SK-MEL-5 (cell line): ENCODE data around the gene SLC9A3. TPM values are rescaled to one million over a fixed set of nuclear protein-coding genes. Genes with fewer than 3 reads are reported as not detected.

Experiments used
- DNase-seq: peaks from one replicate; pipeline ENCODE4 v3.0.0-alpha.2; 2016; ENCODE audit warnings: low read depth, low spot score
- in situ Hi-C: cut with HindIII; loops from 2 replicates; pipeline ENCODE4 v1.10.0; 2016; ENCODE audit warnings: low sequenced_read_pairs, high pct_unique_total_duplicates, low pct_unique_long_range_greater_than_20kb
- small RNA-seq, 2 experiments: library from RNA; depleted of rRNA; stranded (forward); fragments of <200 nt; gene quantifications; one replicate each; pipeline ENCODE3, GENCODE V24; 2014
- total RNA-seq: library from RNA; depleted of rRNA; stranded (reverse); fragments of >200 nt; shearing (Covaris generic); gene quantifications from 2 replicates; pipeline ENCODE4 v1.2.3, GENCODE V29; 2014; rRNA removed

Gene SLC9A3
- total RNA-seq, 1 experiment from 2014 or later = 3.3 TPM

- peak; percentile 58 for DNase-seq
- in situ Hi-C loops = no loop called here
These were observed 98.5 kb downstream of the SLC9A3 start for GRCh38 chr5:425714-426113.

DNA sequence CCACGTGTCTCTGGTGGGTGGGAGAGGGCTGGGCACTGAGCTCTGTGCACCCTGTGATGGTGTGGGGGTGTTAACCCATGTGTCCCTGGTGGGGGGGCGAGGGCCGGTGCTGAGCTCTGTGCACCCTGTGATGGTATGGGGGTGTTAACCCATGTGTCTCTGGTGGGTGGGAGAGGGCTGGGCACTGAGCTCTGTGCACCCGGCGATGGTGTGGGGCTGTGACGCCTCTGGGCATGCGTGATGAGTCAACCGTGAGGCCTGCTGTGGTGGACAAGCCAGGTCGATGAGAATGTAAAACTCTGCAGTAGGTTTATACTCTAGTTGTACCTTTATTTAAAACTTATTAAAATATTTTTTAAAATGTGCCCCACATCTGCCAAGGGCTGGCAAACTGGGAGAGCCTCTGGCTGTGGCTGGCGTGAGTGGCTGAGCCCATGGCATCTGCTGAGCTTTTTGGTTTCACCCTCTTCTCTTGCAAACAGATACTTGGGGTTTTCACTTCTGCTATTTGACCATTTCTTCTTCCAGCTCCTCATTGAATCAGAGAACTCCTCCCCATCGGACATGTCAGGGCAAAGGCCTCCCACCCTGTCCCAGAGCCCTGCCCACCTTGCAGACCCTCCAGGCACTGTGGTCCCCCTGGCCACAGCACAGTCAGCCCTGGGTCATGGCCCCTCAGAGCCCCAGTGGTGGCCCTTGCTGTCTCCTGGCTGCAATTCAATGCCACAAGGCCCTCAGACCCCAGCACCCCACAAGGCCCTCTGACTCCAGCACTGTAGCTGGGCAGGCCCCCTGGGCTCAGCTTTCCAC lies 99.7 kb downstream of the SLC9A3 start:
- DNase-seq = no peak
- in situ Hi-C loops = no loop called here

- DNase-seq = no peak
- in situ Hi-C loops = no loop called here
These were observed 100.5 kb downstream of the SLC9A3 start for GRCh38 chr5:423626-424261.

GRCh38 chr5:423233-423565 lies 101.0 kb downstream of the SLC9A3 start:
- in situ Hi-C loops = no loop called here
- no peak for DNase-seq

GRCh38 chr5:422323-423232 lies 101.7 kb downstream of the SLC9A3 start:
- DNase-seq = no peak
- in situ Hi-C loops = no loop called here

- no peak for DNase-seq
- in situ Hi-C loops = no loop called here
These were observed 102.3 kb downstream of the SLC9A3 start for GRCh38 chr5:421901-422300.

DNA sequence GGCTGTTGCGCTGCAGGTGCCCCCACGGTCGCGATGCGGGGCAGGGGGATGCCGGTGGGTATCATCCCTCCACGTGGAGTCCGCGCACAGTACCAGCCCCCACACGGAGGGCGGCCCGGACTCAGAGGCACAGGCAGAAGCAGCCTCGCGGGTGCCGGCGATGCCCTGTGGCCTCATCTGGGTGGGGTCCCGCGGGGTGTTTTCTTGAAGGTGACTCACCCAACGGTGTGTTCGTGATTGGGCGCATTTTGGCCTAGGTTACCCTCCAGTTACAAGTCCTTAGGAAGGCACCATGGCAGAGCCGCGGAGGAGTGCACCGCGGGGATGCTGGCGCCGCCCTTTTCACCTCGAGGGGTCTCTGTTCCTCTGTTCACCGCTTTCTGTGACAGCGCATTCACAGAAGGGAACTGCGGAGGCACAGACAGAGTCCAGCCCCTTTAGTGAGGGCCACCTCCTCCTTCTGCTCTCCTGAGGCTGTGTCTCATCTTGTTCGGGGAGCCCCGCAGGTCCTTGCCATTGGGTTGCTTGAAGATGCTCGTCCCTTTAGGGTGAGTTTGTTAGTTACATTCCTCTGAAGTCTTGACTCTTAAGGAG lies 102.9 kb downstream of the SLC9A3 start:
- no peak for DNase-seq
- in situ Hi-C loops = no loop called here

DNA sequence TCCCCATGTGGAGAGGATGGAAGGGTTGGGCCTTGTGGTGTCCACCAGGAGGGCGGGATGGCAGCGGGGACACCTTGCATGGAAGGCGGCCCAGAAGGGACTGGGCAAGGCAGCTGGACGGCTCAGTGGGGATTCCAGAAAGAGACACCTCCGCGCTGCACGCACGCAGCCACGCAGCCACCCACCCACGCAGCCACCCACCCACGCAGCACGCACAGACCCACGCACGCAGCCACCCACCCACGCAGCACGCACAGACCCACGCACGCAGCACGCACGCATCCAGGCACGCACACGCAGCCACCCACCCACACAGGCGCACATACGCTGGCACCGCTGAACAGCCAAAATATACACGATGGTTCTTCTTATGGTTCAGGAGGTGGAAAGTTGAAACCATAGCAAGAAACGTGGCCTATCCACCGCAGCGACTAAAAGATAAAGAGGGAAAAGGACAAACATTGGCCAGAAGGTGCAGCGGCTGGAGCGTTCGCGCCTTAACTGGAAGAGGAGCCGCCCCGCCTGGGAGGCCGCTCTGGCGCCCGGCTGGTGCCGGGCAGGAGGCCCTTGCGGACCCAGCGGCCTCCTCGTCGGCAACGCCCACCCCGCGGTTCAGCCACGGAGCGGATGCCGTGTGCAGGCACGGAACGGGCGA lies 103.5 kb downstream of the SLC9A3 start:
- in situ Hi-C loops = no loop called here
- DNase-seq = no peak

Small RNA genes within 50 kb of the gene (small RNA-seq; reads per million reads assigned to genes)
- 0 reads per million in 2 experiments for gene MIR4456

Other genes with a start within 250 kb of the SLC9A3 start
- gene AHRR, start 202.7 kb downstream of the SLC9A3 start, total RNA-seq = 20.0 and 21.4 TPM in 2 replicates
- gene EXOC3, start 81.3 kb downstream of the SLC9A3 start, total RNA-seq = 49.2 and 50.2 TPM in 2 replicates
- 7.1 and 8.9 TPM in 2 replicates for gene CEP72, start 87.9 kb upstream of the SLC9A3 start, total RNA-seq
- gene TPPP, start 168.9 kb upstream of the SLC9A3 start, total RNA-seq = 5.1 and 5.7 TPM in 2 replicates